Measurements from ENCODE around the gene ZKSCAN5. TPM values are rescaled to one million over a fixed set of nuclear protein-coding genes. Genes with fewer than 3 reads are reported as not detected.

The ZKSCAN5 gene
- total RNA-seq, 1 donor from 2014 or later, result 10.3 TPM

DNA sequence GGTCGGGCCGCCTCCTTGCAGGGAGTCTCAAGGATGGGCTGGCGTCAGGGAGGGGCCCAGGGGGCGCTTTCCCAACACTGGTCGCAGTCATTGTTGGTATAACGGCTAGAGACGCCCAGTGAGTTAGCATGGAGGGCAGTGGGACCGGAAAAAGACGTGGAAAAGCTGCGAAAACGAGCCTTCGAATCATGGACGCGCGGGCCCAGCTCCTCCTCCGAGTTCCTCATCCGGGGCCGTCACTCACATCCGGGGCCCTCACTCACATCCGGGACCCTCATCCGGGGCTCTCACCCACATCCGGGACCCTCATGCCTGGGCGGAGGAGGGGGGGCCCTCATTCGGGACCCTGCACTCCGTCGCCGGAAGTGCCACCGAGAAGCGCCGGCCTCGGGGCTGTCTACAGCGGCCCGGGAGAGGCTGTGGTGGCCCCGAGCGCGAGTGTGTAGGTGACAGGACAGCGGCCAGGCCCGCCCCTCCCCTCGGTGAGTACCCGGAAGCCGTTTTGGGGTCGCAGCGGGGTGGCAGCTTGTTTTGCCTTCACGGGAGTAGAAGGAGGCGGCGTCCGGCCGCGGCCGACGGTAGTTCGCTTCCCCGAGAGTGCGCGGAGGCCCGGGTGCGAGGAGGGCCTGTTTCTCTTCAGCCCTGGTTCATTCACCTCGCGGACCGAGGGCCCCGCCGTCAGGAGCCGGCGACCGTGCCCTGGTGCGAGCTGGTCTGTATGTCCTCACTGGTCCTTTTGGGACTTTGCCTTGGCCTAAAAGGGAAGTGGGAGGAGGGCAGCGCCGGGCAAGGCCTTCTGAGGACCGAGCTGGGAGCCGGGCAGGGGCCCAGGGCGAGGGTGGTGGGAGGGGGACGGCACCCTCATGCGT lies 54.1 kb downstream of the ZKSCAN5 start, which contains the start of gene ZNF655:
ZNF655 (plus strand) TSS at position 337 of the 869 bp plus-strand sequence. CDS start 1,918 bp downstream, outside the sequence.
- TF ChIP-seq, protein P1, sequence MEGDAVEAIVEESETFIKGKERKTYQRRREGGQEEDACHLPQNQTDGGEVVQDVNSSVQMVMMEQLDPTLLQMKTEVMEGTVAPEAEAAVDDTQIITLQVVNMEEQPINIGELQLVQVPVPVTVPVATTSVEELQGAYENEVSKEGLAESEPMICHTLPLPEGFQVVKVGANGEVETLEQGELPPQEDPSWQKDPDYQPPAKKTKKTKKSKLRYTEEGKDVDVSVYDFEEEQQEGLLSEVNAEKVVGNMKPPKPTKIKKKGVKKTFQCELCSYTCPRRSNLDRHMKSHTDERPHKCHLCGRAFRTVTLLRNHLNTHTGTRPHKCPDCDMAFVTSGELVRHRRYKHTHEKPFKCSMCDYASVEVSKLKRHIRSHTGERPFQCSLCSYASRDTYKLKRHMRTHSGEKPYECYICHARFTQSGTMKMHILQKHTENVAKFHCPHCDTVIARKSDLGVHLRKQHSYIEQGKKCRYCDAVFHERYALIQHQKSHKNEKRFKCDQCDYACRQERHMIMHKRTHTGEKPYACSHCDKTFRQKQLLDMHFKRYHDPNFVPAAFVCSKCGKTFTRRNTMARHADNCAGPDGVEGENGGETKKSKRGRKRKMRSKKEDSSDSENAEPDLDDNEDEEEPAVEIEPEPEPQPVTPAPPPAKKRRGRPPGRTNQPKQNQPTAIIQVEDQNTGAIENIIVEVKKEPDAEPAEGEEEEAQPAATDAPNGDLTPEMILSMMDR (IDR thresholded peaks at IDR 0.05; ENCODE audit: insufficient read depth, low read length, severe bottlenecking), result no peak
- no peaks in the 10 kb centered on the region for H3K27me3 ChIP-seq (ENCODE audit: control insufficient read depth, insufficient read depth, low read length)
- peak; percentile 48 for DNase-seq (ENCODE audit: low read depth)
- H3K36me3 ChIP-seq (ENCODE audit: control insufficient read depth, insufficient read depth, low read length), result peaks cover 10% of the 10 kb centered on the region
- H3K4me3 ChIP-seq (ENCODE audit: low read depth, low read length), result peak within 1 kb of the TSS; percentile 81
- no peak for FAIRE-seq

DNA sequence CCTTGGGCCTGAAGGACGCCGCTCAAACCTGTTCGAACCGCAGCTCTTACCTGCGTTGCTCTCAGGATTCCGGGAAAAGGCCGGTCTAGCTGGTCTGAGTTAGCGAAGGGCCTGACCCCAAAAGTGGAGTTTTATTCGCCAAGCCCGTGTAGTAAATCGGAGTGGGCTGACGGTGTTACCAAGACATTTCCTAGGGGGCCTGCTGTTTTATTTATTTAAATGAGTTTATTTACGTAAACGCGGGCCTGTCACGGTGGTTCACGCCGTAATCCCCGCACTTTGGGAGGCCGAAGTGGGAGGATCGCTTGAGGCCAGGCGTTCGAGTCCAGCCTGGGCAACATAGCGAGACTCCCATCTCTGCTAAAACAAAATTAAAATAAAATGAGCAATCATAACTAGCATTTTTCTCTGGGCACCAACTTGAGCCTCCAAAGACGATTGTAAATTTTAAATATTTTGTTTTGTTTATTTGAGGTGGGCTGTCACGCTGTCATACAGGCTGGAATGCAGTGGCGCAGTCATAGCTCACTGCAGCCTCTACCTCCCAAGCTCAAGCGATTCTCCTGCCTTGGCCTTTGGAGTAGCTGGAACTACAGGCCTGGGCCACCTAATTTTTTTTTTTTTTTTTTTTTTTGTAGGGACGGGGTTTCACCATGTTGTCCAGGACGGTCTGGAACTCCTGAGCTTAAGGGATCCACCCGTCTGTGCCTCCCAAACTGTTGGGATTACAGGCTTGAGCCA lies 54.9 kb downstream of the ZKSCAN5 start:
- Histone ChIP-seq H3K27me3 (ENCODE audit: control insufficient read depth, insufficient read depth, low read length) (no peaks in the 10 kb centered on the region), H3K36me3 (ENCODE audit: control insufficient read depth, insufficient read depth, low read length) (peaks cover 11% of the 10 kb centered on the region), H3K4me3 (ENCODE audit: low read depth, low read length) (peak overlapping the region; percentile 81)
- TF ChIP-seq, protein P1 (IDR thresholded peaks at IDR 0.05; ENCODE audit: insufficient read depth, low read length, severe bottlenecking), result no peak
- no peak for FAIRE-seq
- no peak for DNase-seq (ENCODE audit: low read depth)

DNA sequence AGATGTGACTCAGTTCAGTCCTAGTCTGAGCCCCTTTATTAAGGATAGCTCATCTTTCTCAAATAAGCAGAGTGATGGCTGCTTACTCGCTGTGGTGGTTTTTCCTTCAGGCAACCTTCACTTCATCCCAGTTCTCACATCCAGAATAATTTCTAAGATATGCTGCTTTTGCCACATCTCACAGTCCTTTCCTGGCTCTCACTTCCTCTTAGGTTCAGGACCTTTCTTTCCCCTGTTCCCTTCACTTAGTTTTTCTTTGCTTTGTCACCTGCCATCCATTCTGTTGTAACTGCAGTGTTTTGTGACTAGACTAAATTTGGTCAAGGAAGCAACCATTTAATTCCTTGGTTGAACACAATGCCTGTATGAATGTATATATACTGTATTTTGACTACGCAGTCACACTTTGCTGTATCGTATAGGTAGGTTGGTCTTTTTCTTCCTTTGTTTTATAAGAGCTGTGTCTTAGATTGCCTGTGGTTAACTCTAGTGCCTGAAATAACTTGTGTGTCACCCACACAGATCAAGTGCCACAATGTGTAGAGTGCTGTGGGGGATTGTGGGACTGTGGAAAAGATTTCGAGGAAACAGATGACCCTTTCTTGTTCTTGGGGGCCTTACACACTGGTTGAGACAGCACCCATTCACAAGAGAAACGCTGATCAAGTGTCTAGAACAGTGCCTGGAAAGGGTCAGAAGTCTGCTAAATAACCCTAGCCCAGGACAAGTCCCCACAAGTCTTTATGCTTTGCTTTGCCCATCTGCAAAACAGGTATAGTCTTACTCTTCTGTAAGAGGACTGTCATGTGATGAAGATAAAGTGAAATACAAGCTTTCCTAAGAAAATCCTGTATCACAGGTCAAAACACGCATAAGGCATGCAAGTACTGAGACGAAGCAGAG lies 56.6 kb downstream of the ZKSCAN5 start:
- FAIRE-seq (no peak), DNase-seq (ENCODE audit: low read depth) (peak; percentile 95)
- Histone ChIP-seq H3K36me3 (ENCODE audit: control insufficient read depth, insufficient read depth, low read length) (peaks cover 13% of the 10 kb centered on the region), H3K4me3 (ENCODE audit: low read depth, low read length) (no peak overlapping the region), H3K27me3 (ENCODE audit: control insufficient read depth, insufficient read depth, low read length) (no peaks in the 10 kb centered on the region)
- TF ChIP-seq, protein P1 (IDR thresholded peaks at IDR 0.05; ENCODE audit: insufficient read depth, low read length, severe bottlenecking), result no peak

DNA sequence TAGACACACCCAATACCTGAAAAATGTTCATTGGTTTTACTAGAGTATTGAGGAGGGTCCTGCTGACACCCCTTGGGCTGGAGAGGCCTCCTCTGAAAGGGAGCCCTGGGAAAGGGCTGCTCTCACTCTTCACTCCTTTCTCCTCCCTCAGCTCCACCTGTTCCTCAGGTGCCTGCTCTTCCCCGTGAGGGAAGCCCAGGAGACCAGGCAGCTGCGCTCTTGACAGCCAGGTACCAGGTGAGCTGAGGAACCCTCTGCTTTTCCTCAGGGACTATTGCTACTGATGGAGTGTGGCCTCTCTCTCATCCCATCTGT lies 57.2 kb downstream of the ZKSCAN5 start:
- FAIRE-seq, result no peak
- Histone ChIP-seq H3K27me3 (ENCODE audit: control insufficient read depth, insufficient read depth, low read length) (no peaks in the 10 kb centered on the region), H3K4me3 (ENCODE audit: low read depth, low read length) (no peak overlapping the region), H3K36me3 (ENCODE audit: control insufficient read depth, insufficient read depth, low read length) (peaks cover 13% of the 10 kb centered on the region)
- TF ChIP-seq, protein P1 (IDR thresholded peaks at IDR 0.05; ENCODE audit: insufficient read depth, low read length, severe bottlenecking), result no peak
- DNase-seq (ENCODE audit: low read depth), result no peak

DNA sequence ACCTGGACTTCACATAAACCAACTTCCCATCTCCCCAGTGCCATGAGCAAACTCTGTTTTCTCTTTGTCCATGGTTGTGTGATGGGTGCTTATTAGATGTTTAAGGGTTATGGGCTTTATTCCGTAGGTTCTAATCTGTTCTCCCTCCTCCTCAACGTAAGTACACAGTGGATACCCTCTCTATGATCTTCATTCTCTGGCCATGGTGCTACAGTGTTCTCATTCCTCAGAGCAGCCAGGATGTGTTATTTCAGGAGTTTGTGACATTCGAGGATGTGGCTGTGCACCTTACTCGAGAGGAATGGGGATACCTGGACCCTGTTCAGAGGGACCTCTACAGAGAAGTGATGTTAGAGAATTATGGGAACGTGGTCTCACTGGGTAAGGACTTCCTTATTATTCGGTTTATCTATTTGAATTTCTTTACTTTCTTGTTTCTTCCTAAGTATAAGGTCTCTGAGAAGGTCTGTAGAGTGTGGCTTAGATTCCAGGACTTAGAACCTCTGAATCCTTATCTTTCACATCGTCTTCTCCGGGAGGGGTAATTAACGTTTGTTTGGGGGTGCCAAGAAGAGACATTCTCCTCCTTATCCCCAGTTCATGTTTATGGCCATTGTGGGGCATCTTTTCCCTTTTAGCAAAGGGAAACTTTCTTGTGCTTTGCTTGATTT lies 57.8 kb downstream of the ZKSCAN5 start:
- FAIRE-seq (no peak), DNase-seq (ENCODE audit: low read depth) (no peak)
- no peaks in the 10 kb centered on the region for H3K27me3 ChIP-seq (ENCODE audit: control insufficient read depth, insufficient read depth, low read length)
- peaks cover 12% of the 10 kb centered on the region for H3K36me3 ChIP-seq (ENCODE audit: control insufficient read depth, insufficient read depth, low read length)
- H3K4me3 ChIP-seq (ENCODE audit: low read depth, low read length), result no peak overlapping the region
- TF ChIP-seq, protein P1 (IDR thresholded peaks at IDR 0.05; ENCODE audit: insufficient read depth, low read length, severe bottlenecking), result no peak

Data from bronchial epithelial cell (primary cell).